ENCODE measurements around the gene AGAP1.

DNA sequence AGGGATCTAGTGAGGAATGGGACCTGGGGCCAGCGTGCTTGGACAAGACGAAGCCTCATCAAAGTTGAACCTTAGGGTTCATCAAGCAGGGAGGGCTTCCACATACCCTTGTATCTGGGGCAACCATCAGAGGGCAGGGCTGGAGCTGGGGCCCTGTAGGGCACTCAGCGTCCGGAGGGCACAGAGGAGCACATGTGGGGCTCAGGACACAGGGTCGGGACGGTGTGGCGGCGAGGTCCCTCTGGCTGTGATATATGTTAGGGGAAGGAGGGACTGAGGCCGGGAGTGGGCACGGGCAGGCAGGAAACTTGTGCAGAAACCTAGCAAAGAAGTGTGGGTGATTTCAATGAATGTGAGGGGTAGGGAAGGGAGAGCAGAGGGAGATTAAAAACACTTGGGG is 244.0 kb downstream of the AGAP1 start:
- TF ChIP-seq, protein P1, sequence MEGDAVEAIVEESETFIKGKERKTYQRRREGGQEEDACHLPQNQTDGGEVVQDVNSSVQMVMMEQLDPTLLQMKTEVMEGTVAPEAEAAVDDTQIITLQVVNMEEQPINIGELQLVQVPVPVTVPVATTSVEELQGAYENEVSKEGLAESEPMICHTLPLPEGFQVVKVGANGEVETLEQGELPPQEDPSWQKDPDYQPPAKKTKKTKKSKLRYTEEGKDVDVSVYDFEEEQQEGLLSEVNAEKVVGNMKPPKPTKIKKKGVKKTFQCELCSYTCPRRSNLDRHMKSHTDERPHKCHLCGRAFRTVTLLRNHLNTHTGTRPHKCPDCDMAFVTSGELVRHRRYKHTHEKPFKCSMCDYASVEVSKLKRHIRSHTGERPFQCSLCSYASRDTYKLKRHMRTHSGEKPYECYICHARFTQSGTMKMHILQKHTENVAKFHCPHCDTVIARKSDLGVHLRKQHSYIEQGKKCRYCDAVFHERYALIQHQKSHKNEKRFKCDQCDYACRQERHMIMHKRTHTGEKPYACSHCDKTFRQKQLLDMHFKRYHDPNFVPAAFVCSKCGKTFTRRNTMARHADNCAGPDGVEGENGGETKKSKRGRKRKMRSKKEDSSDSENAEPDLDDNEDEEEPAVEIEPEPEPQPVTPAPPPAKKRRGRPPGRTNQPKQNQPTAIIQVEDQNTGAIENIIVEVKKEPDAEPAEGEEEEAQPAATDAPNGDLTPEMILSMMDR (IDR thresholded peaks at IDR 0.05; ENCODE audit: insufficient read depth, low read depth, low read length), result no peak
- TF ChIP-seq EZH2 (IDR thresholded peaks at IDR 0.05; ENCODE audit: insufficient read depth, low read length), result no peak
